Parathyroid adenoma (tissue), 2 donors: ENCODE data around the gene NDUFA7.

Source experiments
- H2AFZ ChIP-seq: fragments of 300-600 bp; sonication (generic); one replicate; pipeline ENCODE4 v1.7.0; 2017; ENCODE audit warnings: antibody characterized with exemption, mild to moderate bottlenecking
- H3K27ac ChIP-seq: fragments of 300-600 bp; sonication (generic); one replicate; pipeline ENCODE4 v1.7.0; 2017
- H3K27me3 ChIP-seq: fragments of 300-600 bp; sonication (generic); one replicate; pipeline ENCODE4 v1.7.0; 2017; ENCODE audit warnings: low read length; ENCODE audit not compliant: control insufficient read depth, insufficient read depth
- H3K36me3 ChIP-seq: fragments of 300-600 bp; sonication (generic); one replicate; pipeline ENCODE4 v1.7.0; 2017; ENCODE audit warnings: low read length; ENCODE audit not compliant: control insufficient read depth, insufficient read depth
- H3K4me1 ChIP-seq: fragments of 300-600 bp; sonication (generic); one replicate; pipeline ENCODE4 v1.7.0; 2017; ENCODE audit warnings: control low read depth
- H3K4me2 ChIP-seq: fragments of 300-600 bp; sonication (generic); one replicate; pipeline ENCODE4 v1.7.0; 2017; ENCODE audit warnings: low read length
- H3K4me3 ChIP-seq: fragments of 300-600 bp; sonication (generic); one replicate; pipeline ENCODE4 v1.7.0; 2017; ENCODE audit warnings: low read depth, low read length
- H3K79me2 ChIP-seq: fragments of 300-600 bp; sonication (generic); one replicate; pipeline ENCODE4 v1.7.0; 2017; ENCODE audit warnings: control low read depth
- H3K9ac ChIP-seq: fragments of 300-600 bp; sonication (generic); one replicate; pipeline ENCODE4 v1.7.0; 2017; ENCODE audit warnings: mild to moderate bottlenecking
- H3K9me3 ChIP-seq: fragments of 300-600 bp; sonication (generic); one replicate; pipeline ENCODE4 v1.7.0; 2017; ENCODE audit warnings: low read length; ENCODE audit not compliant: control insufficient read depth
- CTCF ChIP-seq: fragments of 300-600 bp; sonication (generic); IDR thresholded peaks from one replicate; pipeline ENCODE4 v1.7.0; 2017; ENCODE audit warnings: antibody characterized with exemption, mild to moderate bottlenecking
- donor health status: primary hyperparathyroidism.

NDUFA7 gene

DNA sequence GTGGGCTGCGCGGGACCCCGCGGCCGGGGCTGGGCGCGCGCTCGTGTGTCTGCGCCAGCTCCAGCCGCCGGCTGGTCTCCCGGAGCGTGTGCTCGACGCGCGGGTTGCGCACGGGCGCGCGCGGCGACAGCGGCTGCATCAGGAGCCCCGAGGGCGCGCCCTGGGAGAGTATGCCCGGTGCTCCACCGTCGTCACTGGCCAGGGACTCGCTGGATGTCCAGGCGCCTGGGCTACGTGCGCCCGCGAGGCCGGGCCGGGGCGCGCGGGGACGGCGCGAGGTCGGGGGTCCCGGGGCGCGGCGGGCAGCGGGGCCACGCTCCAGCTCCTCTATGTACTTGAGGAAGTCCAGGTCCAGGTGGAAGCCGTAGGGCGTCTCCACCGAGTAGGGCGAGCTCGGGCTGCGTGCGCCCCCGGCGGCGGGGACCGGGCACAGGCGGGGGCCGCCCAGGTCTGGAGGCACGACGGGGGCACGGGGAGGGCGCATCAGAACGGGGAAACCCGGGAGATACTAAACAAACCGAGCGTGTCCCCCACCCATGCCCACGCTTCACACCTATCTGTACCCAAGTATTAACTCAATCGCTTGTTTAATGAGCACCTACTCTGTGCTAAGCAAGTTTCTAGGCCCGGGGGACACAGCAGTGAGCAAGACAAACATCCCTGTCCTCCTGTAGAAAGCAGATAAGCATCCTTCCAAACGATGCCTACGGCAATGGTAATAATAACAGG, 14.3 kb upstream of the NDUFA7 start:
- no peaks in the 10 kb centered on the region for H3K9me3 ChIP-seq
- H3K9ac ChIP-seq = no peak overlapping the region
- H3K4me2 ChIP-seq = no peak overlapping the region
- no peaks in the 10 kb centered on the region for H3K36me3 ChIP-seq
- H3K27ac ChIP-seq = no peak overlapping the region
- TF ChIP-seq CTCF = no peak
- no peaks in the 10 kb centered on the region for H3K79me2 ChIP-seq
- H2AFZ ChIP-seq = no peak overlapping the region
- H3K4me3 ChIP-seq = no peak overlapping the region
- H3K4me1 ChIP-seq = no peaks in the 10 kb centered on the region
- no peaks in the 10 kb centered on the region for H3K27me3 ChIP-seq

- Histone ChIP-seq H3K36me3 (no peaks in the 10 kb centered on the region), H3K79me2 (no peaks in the 10 kb centered on the region), H3K9ac (no peak overlapping the region), H3K9me3 (no peaks in the 10 kb centered on the region), H3K4me2 (peak overlapping the region; percentile 65), H2AFZ (peak overlapping the region; percentile 53), H3K27me3 (no peaks in the 10 kb centered on the region), H3K4me3 (peak overlapping the region; percentile 42), H3K4me1 (no peaks in the 10 kb centered on the region), H3K27ac (no peak overlapping the region)
- no peak for TF ChIP-seq CTCF
Measured at GRCh38 chr19:8334458-8335342, 13.5 kb upstream of the NDUFA7 start.

DNA sequence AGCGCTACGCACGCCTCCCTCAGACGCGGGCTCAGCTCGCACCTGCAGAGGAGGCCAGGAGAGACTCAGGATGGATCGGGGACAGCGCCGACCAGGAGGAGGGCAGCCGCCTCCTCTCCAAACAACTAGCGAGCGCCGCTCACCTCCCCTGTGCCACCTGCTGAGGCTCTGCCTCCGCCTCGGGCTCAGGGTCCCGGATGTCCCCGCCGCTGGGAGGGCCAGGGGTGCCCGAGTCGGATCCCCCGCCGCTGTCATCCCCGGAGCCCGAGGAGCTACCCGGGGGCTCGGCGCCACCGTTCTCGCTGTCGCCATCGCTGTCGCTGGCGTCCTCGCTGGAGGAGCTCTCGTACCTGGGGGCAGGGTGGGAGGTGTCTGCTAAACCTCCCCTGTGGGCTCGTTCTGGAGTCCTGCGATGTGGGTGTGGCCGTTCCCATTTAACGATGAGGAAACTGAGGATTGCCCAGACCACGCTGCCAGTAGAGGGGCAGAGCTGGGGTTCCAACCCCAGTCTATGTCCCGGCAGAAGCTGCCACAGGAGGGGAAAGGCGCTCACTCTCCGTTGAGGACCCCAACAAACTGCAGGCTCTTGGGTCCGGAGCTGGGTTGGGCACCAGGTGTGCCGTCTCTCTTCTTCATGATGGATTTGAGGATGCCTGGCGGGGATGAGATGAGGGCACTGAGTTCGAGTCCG, 12.7 kb upstream of the NDUFA7 start:
- H3K27ac ChIP-seq = no peak overlapping the region
- no peaks in the 10 kb centered on the region for H3K9me3 ChIP-seq
- H3K4me2 ChIP-seq = peak overlapping the region; percentile 65
- H3K4me3 ChIP-seq = peak overlapping the region; percentile 42
- H3K4me1 ChIP-seq = no peaks in the 10 kb centered on the region
- H3K36me3 ChIP-seq = no peaks in the 10 kb centered on the region
- H3K79me2 ChIP-seq = no peaks in the 10 kb centered on the region
- peak overlapping the region; percentile 60 for H2AFZ ChIP-seq
- no peaks in the 10 kb centered on the region for H3K27me3 ChIP-seq
- no peak for TF ChIP-seq CTCF
- no peak overlapping the region for H3K9ac ChIP-seq

DNA sequence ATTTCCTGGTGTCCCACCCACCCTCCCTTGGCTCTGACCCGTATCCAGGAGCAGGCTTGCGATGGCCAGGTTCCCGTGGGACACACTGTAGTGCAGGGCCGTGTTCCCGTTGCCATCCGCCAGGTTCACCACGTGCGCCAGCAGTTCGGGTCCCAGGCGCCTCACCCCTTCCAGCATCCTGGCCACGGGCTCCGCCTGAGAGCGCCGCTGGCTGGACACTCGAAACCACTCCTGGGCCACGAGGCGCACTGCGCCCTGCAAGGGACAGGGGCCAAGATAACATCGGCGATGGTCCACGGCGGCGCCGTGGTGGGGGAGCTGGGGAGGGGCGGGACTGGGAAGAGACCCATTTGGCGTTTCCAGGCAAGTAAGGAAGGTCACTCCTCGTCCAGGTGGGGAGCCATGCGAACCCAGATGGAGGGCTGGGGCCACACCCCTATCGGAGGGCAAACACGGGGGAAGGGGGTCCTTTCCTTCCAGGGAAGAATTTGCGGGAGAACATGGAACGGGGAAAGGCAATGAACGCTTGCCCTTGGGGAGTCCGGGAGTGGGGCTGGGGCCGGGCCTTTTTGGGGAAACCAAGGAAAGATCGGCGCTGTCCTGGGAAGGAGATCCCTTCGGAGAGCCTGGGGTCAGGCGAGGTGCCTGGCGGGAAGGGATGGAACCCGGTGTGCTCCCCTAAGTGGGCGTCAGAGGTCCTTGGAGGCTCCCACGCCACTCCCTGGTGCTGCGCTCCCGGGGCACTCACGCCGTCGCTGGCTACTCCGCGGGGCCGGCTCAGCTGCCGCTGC, 12.0 kb upstream of the NDUFA7 start:
- Histone ChIP-seq H3K4me1 (no peaks in the 10 kb centered on the region), H3K27me3 (no peaks in the 10 kb centered on the region), H3K79me2 (no peaks in the 10 kb centered on the region), H3K27ac (no peak overlapping the region), H3K9me3 (no peaks in the 10 kb centered on the region), H3K4me3 (peak overlapping the region; percentile 22), H2AFZ (peak overlapping the region; percentile 60), H3K9ac (no peak overlapping the region), H3K36me3 (no peaks in the 10 kb centered on the region), H3K4me2 (peak overlapping the region; percentile 65)
- TF ChIP-seq CTCF = no peak
